IMR-90 (cell line): ENCODE data around the gene SIK3.

Experiments used
- BHLHE40 ChIP-seq: fragments of 150-350 bp; IDR thresholded peaks from 2 replicates; pipeline ENCODE4 v1.6.1; 2016; ENCODE audit warnings: mild to moderate bottlenecking, low read depth, low read length
- CTCF ChIP-seq: conservative IDR thresholded peaks from 2 replicates; pipeline ENCODE4 v1.5.1; 2012; ENCODE audit warnings: mild to moderate bottlenecking, low read depth, low read length, improper control_type of control experiment
- NFE2L2 ChIP-seq: fragments of 150-350 bp; IDR thresholded peaks from 2 replicates; pipeline ENCODE4 v1.6.1; 2016; ENCODE audit warnings: low read depth, mild to moderate bottlenecking, low read length
- POLR2A ChIP-seq: IDR thresholded peaks from 2 replicates; pipeline ENCODE4 v1.6.1; 2012; ENCODE audit warnings: mild to moderate bottlenecking, low read depth, low read length
- RAD21 ChIP-seq: IDR thresholded peaks from 2 replicates; pipeline ENCODE4 v1.6.1; 2012; ENCODE audit warnings: low read length, improper control_type of control experiment
- RCOR1 ChIP-seq: IDR thresholded peaks from 2 replicates; pipeline ENCODE4 v1.6.1; 2012; ENCODE audit warnings: mild to moderate bottlenecking, low read length, improper control_type of control experiment; ENCODE audit not compliant: insufficient replicate concordance
- RFX5 ChIP-seq: IDR thresholded peaks from 2 replicates; pipeline ENCODE4 v1.8.0; 2012; ENCODE audit warnings: low read depth, mild to moderate bottlenecking, low read length, moderate library complexity

DNA sequence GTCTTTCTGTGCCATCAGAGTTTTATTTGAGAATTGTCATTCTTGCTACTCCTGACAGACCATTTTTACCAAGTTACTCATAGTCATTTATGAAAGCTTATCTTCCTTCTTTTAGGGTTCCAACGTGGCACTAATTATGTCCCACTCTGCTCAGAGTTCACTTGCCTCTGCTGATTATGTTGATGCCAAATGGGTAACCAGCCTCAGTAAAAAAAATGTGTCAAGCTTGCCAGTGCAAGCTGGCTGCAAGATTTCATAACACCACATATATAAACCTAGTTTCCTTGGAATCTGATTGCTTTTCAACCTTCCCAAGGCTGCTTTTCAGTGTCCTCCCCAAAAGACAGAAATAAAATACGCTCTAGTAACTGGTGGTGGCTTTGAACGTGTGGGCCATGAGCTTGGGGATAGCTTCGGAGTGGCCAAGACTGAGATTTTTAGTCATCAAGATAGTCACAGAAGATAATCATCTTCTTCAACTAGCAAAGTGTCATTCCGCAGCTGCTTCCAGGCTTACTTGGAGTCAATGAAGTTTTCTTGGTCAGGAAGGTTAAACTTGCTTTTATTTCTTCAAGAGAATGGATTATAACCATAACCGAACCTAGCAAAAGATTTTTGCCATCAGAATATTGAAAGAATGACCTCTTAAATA lies 231.3 kb downstream of the SIK3 start:
- TF ChIP-seq CTCF (no peak), RAD21 (no peak), POLR2A (no peak), RFX5 (no peak), NFE2L2 (no peak), BHLHE40 (no peak), RCOR1 (no peak)
